ENCODE data around the gene TEX53. TPM values are rescaled to one million over a fixed set of nuclear protein-coding genes. Genes with fewer than 3 reads are reported as not detected.

TEX53 gene
- total RNA-seq, 1 donor from 2014 or later = not detected

DNA sequence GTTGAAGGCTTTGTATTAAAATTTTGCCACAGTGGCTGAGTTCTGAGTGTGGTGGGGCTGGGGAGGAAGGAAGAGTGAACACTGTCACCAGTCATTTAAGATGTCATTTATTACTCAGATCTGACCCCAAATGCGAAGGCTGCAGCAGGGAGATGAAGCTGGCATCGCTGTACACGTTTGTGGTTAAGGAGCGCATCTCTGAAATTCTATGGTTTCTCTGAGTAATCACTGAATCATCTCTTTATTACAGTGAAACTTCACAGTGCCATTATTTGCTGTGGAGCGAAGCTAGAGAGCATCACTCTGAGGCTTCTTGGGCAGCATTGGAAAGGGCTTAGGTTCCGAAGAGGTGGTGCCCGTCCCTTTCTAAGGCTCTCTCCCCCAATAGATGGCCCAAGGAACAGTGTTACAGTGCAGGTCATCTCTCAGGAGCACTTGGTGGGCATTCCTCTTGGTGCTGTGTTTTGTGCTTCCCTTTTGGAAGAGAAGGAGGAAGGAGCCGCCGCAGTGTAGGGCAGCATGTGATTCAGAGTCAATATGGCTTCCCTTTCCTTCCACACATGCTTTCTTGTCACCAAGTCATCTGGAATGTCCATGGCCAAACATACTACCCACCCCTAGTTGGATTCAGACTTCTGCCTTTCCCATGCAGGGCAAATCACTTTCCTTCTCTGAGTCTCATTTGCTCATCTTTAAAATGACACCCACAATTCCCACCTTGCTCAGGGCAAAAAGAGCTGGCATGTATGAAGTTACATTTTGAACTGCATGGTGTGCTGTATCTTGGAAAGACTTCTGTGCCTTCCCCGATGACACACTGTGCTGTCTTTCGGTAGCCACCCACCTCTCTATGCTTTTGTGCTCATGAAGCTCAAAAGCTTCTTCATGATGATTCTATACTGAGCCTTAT, 33.7 kb upstream of the TEX53 start:
- Mint-ChIP-seq H3K4me3 (ENCODE audit: unreplicated experiment) (no peak overlapping the region), H3K9me3 (ENCODE audit: unreplicated experiment) (no peaks in the 10 kb centered on the region), H3K36me3 (ENCODE audit: low read depth, unreplicated experiment) (no peaks in the 10 kb centered on the region), H3K4me1 (ENCODE audit: unreplicated experiment) (no peaks in the 10 kb centered on the region), H3K27me3 (ENCODE audit: unreplicated experiment) (peaks cover 2% of the 10 kb centered on the region), H3K27ac (ENCODE audit: unreplicated experiment) (no peak overlapping the region)
- TF ChIP-seq, protein P1, sequence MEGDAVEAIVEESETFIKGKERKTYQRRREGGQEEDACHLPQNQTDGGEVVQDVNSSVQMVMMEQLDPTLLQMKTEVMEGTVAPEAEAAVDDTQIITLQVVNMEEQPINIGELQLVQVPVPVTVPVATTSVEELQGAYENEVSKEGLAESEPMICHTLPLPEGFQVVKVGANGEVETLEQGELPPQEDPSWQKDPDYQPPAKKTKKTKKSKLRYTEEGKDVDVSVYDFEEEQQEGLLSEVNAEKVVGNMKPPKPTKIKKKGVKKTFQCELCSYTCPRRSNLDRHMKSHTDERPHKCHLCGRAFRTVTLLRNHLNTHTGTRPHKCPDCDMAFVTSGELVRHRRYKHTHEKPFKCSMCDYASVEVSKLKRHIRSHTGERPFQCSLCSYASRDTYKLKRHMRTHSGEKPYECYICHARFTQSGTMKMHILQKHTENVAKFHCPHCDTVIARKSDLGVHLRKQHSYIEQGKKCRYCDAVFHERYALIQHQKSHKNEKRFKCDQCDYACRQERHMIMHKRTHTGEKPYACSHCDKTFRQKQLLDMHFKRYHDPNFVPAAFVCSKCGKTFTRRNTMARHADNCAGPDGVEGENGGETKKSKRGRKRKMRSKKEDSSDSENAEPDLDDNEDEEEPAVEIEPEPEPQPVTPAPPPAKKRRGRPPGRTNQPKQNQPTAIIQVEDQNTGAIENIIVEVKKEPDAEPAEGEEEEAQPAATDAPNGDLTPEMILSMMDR (IDR thresholded peaks at IDR 0.05; ENCODE audit: unreplicated experiment) = no peak
- no peak for DNase-seq (ENCODE audit: low spot score)

DNA sequence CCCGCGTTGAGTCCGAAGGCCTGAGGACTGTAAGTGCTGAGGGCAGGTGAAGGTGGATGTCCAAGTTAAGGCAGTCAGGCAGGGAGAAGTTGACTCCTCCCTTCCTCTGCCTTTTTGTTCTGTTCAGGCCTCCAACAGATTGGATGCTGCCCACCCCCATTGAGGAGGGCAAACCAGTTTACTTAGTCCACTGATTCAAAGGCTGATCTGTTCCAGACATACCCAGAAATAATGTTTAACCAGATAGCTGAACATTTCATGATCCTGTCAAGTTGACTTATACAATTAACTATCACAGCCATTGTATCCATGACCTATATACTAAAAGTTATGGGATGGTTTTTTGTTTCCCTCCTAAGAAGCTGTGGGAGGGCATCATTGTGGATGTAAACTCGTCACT, 32.7 kb upstream of the TEX53 start:
- Mint-ChIP-seq H3K9me3 (ENCODE audit: unreplicated experiment) (no peaks in the 10 kb centered on the region), H3K36me3 (ENCODE audit: low read depth, unreplicated experiment) (no peaks in the 10 kb centered on the region), H3K27me3 (ENCODE audit: unreplicated experiment) (peaks cover 2% of the 10 kb centered on the region), H3K4me1 (ENCODE audit: unreplicated experiment) (no peaks in the 10 kb centered on the region), H3K27ac (ENCODE audit: unreplicated experiment) (no peak overlapping the region), H3K4me3 (ENCODE audit: unreplicated experiment) (no peak overlapping the region)
- DNase-seq (ENCODE audit: low spot score) = no peak
- TF ChIP-seq, protein P1 (IDR thresholded peaks at IDR 0.05; ENCODE audit: unreplicated experiment) = no peak

DNA sequence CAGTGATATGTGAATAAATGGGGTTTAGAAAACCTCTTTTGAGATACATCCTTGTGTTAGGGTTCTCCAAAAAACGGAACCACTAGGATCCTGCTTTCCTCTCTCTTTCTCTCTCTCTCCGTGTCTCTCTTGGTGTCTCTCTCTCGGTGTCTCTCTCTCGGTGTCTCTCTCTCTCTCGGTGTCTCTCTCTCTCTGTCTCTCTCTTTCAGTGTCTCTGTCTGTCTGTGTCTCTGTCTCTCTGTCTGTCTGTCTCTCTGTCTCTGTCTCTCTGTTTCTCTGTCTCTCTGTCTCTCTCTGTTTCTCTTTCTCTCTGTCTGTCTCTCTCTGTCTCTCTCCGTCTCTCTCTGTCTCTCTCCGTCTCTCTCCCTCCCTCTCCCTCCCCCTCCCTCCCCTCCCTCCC, 32.2 kb upstream of the TEX53 start:
- no peak for DNase-seq (ENCODE audit: low spot score)
- no peaks in the 10 kb centered on the region for H3K4me1 Mint-ChIP-seq (ENCODE audit: unreplicated experiment)
- no peak overlapping the region for H3K27ac Mint-ChIP-seq (ENCODE audit: unreplicated experiment)
- no peaks in the 10 kb centered on the region for H3K36me3 Mint-ChIP-seq (ENCODE audit: low read depth, unreplicated experiment)
- TF ChIP-seq, protein P1 (IDR thresholded peaks at IDR 0.05; ENCODE audit: unreplicated experiment) = no peak
- no peak overlapping the region for H3K4me3 Mint-ChIP-seq (ENCODE audit: unreplicated experiment)
- H3K9me3 Mint-ChIP-seq (ENCODE audit: unreplicated experiment) = no peaks in the 10 kb centered on the region
- H3K27me3 Mint-ChIP-seq (ENCODE audit: unreplicated experiment) = peaks cover 2% of the 10 kb centered on the region

DNA sequence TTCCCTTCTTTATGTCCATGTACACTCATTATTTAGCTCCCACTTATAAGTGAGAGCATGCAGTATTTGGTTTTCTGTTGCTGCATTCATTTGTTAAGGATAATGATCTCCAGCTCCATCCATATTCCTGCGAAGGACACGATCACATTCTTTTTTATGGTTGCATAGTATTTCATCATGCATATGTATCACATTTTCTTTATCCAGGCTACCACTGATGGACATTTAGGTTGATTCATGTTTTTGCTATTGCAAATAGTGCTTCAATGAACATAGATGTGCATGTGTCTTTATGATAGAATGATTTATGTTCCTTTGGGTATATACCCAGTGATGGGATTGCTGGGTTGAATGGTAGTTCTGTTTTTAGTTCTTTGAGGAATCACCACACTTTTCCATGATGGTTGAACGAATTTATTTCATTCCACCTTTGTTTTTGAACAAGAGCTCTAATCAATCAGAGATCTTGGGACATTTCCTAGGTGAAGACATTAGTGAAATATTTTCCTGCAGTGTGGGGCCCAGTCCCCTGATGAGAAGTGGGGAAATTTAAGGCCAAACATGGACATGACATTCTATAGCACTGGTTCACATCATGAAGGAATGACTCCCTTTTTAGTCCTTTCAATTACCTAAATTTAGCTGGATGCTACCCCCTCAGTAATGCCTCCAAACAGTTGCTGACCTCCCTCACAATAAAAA, 31.5 kb upstream of the TEX53 start:
- no peaks in the 10 kb centered on the region for H3K36me3 Mint-ChIP-seq (ENCODE audit: low read depth, unreplicated experiment)
- H3K27ac Mint-ChIP-seq (ENCODE audit: unreplicated experiment) = no peak overlapping the region
- H3K9me3 Mint-ChIP-seq (ENCODE audit: unreplicated experiment) = no peaks in the 10 kb centered on the region
- H3K4me3 Mint-ChIP-seq (ENCODE audit: unreplicated experiment) = no peak overlapping the region
- H3K27me3 Mint-ChIP-seq (ENCODE audit: unreplicated experiment) = peaks cover 2% of the 10 kb centered on the region
- H3K4me1 Mint-ChIP-seq (ENCODE audit: unreplicated experiment) = no peaks in the 10 kb centered on the region
- DNase-seq (ENCODE audit: low spot score) = no peak
- TF ChIP-seq, protein P1 (IDR thresholded peaks at IDR 0.05; ENCODE audit: unreplicated experiment) = no peak

- no peak for DNase-seq (ENCODE audit: low spot score)
- no peak overlapping the region for H3K4me3 Mint-ChIP-seq (ENCODE audit: unreplicated experiment)
- no peaks in the 10 kb centered on the region for H3K9me3 Mint-ChIP-seq (ENCODE audit: unreplicated experiment)
- H3K27ac Mint-ChIP-seq (ENCODE audit: unreplicated experiment) = no peak overlapping the region
- no peaks in the 10 kb centered on the region for H3K36me3 Mint-ChIP-seq (ENCODE audit: low read depth, unreplicated experiment)
- H3K27me3 Mint-ChIP-seq (ENCODE audit: unreplicated experiment) = peaks cover 2% of the 10 kb centered on the region
- TF ChIP-seq, protein P1 (IDR thresholded peaks at IDR 0.05; ENCODE audit: unreplicated experiment) = no peak
- H3K4me1 Mint-ChIP-seq (ENCODE audit: unreplicated experiment) = no peaks in the 10 kb centered on the region
Measured at GRCh38 chr9:114688379-114688778, 30.8 kb upstream of the TEX53 start.
